ENCODE results near the gene MVB12A. TPM values are rescaled to one million over a fixed set of nuclear protein-coding genes. Genes with fewer than 3 reads are reported as not detected.

MVB12A gene
- total and polyA plus RNA-seq, 9 of the 15 experiments (the other 6 are each of a cell fraction or from before 2014, with no cell fraction given), result 1.2 to 46.2 (median 22.4) TPM

GRCh38 chr19:17404621-17405249, 15.1 kb upstream of the MVB12A start (continued):
- TF ChIP-seq PRDM10 (IDR thresholded peaks at IDR 0.05; ENCODE audit: partially characterized antibody) (peak; percentile 58), ZBTB17 (CRISPR knock-in tag; IDR thresholded peaks at IDR 0.05) (no peak), ZBTB43 (CRISPR knock-in tag; IDR thresholded peaks at IDR 0.05) (no peak), CREBBP (IDR thresholded peaks at IDR 0.05; ENCODE audit: low read depth, low read length) (no peak), MECOM (CRISPR knock-in tag; IDR thresholded peaks at IDR 0.05) (no peak), ZNF121 (CRISPR knock-in tag; conservative IDR thresholded peaks at IDR 0.05) (peak; percentile 47; the same call in 1 of the 2 replicates), CBX2 (IDR thresholded peaks at IDR 0.05; ENCODE audit: insufficient read depth, low read length, poor library complexity, severe bottlenecking) (no peak), PPARD (CRISPR knock-in tag; IDR thresholded peaks at IDR 0.05) (no peak), YY1 (IDR thresholded peaks at IDR 0.05; ENCODE audit: borderline replicate concordance in 1 of 3, control insufficient read depth in 1 of 3, extremely low read depth in 1 of 3, insufficient read depth in 3 of 3, insufficient read length in 1 of 3, insufficient replicate concordance in 2 of 3, low read depth in 1 of 3, low read length in 2 of 3) (peak in 1 of 3 experiments; percentile 2), ESRRB (CRISPR knock-in tag; IDR thresholded peaks at IDR 0.05; ENCODE audit: borderline replicate concordance) (no peak), MIER1 (IDR thresholded peaks at IDR 0.05; ENCODE audit: low read depth) (peak; percentile 100), POU5F1 (IDR thresholded peaks at IDR 0.05; ENCODE audit: borderline replicate concordance, low read depth, low read length, partially characterized antibody) (no peak), BRF2 (IDR thresholded peaks at IDR 0.05; ENCODE audit: borderline replicate concordance, insufficient read depth, insufficient read length) (no peak), NCOR1 (IDR thresholded peaks at IDR 0.05) (no peak), KAT7 (CRISPR knock-in tag; IDR thresholded peaks at IDR 0.05; ENCODE audit: borderline replicate concordance) (peak; percentile 68; the same call in 1 of the 2 replicates), U2AF1 (optimal IDR thresholded peaks at IDR 0.05; ENCODE audit: low read depth, low read length) (no peak), RHOXF2B (CRISPR knock-in tag; conservative IDR thresholded peaks at IDR 0.05) (no peak), TEAD4 (IDR thresholded peaks at IDR 0.05; ENCODE audit: low read length) (no peak), TEAD4 (CRISPR knock-in tag; IDR thresholded peaks at IDR 0.05; ENCODE audit: borderline replicate concordance) (no peak), RBM15 (IDR thresholded peaks at IDR 0.05; ENCODE audit: insufficient read depth, low read length) (no peak)
